Activated CD8-positive, alpha-beta memory T cell treated with anti-CD3 and anti-CD28 coated beads for 36 hours (primary cell): ENCODE results near the gene FRMD4A. TPM values are rescaled to one million over a fixed set of nuclear protein-coding genes. Genes with fewer than 3 reads are reported as not detected.

ENCODE experiments used
- CTCF ChIA-PET: fragments of 350-600 bp; sonication (Branson Sonifier 250); formaldehyde crosslinking; loops from one replicate; lab custom pipeline; 2021; ENCODE audit warnings: antibody characterized with exemption; lab: Charles Lee
- POLR2A ChIA-PET: fragments of 350-600 bp; sonication (Branson Sonifier 250); formaldehyde crosslinking; loops from one replicate; lab custom pipeline; 2021; ENCODE audit warnings: antibody characterized with exemption; lab: Charles Lee
- total RNA-seq, 2 experiments: library from RNA; stranded (reverse); gene quantifications; one replicate each; pipeline ENCODE4 v1.2.3, GENCODE V29; 2021

Gene FRMD4A
- total RNA-seq, 2 experiments from 2014 or later: 4.7 to 5.2 TPM

DNA sequence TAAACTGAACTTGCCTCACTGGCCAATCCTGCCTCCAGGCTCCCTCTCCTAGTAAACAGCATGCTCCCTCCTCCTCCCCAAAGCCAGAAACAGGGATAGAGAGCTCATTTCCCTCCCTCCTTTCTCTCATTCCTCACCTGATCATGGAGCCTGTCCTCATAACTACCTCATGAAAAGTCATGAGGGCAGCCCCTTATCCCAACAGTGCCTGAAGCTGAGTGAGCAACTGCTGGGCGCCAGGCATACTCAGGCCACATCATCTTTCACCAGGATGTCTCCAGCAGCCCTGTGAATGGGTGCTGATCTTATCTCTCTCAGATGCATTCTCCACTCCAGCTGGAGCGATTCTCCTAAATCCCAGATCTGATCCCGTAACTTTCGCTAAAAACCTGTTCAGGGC is 436.8 kb downstream of the FRMD4A start:
- CTCF ChIA-PET: no interaction called here
- POLR2A ChIA-PET: no interaction called here

DNA sequence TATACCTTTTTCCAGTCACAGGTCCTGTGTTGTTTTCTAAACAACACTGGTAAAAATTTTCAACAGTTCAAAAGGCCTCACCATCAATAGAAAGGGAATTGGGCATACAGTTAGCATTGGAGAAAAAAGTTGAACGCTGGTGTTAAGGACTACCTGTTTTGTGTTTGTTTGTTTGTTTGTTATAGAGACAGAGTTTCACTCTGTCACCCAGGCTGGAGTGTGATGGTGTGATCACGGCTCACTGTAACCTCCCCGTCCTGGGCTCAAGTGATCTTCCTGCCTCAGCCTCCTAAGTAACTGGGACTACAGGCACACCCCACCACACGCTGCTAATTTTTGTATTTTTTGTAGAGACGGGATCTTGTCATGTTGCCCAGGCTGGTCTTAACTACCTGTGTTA is 437.9 kb downstream of the FRMD4A start:
- ChIA-PET POLR2A (no interaction called here), CTCF (no interaction called here)

DNA sequence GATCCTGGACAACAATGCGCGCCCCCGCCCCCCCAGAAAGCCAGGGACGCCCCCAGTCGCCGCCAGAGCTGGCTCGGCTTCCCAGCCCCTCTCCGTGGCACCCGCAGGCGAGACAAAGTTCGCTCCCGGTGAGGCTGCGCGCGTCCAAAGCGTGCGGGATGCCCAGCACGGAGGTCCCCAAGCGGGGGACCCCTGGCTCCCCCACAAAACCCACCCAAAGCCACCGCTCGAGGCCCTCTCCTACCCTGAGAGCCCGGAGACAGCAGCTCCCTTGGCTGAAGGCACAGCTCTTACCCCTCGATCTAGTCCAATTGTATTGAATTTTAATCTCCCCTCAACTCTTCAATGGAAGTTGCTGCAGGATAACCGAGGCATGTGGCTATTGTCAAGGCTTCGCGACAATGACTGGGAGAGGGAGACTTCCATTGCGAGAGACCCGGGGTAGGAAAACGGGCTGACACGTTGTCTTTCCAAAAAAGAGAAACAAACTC is 438.7 kb downstream of the FRMD4A start:
- ChIA-PET POLR2A (no interaction called here), CTCF (no interaction called here)

DNA sequence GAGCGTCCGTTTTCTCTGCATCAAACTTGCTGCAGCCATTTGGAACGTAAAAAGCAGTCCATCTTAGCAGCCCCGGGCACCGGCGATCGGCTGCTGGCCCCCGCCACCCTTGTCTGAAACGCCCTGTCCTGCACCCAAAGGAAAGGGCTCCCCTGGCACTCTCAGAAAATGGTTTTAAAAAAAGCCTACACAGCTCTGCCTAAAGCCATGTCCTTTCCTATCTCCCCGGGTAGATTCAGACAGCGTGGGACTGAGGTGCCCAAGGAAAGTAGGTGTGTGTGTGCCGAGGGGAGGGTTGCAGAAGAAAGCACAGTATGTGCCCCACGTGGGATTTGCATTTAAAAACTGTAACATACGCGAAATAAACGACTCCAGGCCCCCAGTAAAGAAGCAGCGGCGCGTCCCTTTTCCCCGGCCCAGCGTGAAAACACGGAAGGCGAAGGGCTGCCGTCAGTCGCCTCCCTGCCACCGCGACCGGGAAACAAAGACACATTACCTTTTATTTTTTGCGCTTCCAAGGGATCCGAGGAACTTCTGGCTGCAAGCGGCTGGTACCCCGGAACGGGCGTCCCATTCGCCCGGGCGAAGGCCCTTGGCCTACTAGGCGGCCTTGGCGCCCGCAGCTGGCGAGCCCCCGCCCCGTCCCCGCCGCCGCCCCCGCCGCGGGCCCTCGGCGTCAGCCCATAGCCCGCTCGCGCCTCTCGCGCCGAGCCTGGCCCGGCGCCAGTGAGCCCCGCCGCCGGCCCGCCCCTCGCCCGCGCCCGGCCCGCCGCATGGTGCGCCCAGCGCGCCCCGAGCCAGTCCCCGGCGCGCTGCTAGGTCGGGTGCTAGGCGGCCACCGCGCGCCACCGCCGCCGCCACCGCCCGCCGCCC is 439.4 kb downstream of the FRMD4A start:
- POLR2A ChIA-PET: no interaction called here
- CTCF ChIA-PET: no interaction called here

DNA sequence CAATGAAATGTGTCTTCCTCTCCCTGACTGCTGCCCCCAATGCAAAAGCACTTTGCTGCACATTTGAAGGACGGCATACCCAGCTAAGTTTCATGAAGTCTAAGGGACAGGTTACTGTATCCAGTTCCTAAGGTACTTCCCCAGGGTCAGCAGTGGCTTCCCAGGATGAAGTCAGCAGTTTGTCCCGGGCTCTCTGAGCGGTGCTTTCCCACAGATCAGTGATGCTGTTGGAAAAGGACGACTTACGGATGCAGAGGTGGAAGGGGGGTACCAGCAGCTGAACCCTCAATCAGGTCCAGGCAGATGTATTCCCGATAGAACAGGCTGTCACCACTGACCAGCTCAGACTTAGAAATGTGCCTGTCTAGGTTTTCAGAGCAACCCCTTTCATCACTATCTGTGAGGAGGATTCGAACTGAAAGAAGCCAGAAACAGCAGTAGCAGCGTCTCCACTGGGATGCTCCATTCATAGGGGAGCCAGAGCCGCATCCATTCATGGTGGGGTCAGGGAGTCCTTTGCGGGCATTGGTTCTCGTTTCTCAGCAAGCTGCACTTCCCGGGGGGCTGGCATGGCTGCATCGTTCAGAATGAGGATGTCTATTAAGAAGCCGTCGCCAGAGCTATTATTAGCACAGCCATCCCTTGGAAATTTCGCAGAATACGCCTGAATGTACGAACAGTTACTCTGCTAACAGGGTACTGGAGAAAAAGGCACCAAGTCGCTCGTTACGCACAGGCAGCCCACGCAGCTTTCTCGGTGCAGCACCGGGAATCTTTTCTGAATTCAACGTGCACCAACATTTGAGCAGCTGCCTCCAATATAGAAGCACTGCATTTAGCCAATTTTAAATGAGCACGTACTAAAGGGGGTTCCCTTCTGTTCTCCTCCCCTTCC is 440.2 kb downstream of the FRMD4A start:
- CTCF ChIA-PET: no interaction called here
- POLR2A ChIA-PET: no interaction called here

DNA sequence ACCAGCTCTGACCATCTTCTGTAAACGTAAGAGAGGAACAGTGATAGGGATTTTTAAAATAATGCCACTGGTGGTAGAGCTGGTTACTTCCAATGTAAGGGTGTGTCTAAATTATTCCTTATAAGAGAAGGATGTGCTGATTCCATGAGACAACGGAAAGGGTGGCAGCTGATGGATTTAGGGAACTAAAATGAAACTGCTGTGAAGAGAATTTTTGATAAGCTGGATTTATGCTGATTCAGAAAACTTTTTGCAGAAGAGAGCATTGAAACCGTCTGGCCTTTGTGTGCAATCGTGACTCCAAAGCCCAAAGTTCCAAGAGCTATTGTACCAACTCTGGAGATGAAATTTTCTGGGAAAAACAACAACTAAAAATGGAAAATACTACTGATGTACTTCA is 443.0 kb downstream of the FRMD4A start:
- ChIA-PET POLR2A (no interaction called here), CTCF (no interaction called here)

DNA sequence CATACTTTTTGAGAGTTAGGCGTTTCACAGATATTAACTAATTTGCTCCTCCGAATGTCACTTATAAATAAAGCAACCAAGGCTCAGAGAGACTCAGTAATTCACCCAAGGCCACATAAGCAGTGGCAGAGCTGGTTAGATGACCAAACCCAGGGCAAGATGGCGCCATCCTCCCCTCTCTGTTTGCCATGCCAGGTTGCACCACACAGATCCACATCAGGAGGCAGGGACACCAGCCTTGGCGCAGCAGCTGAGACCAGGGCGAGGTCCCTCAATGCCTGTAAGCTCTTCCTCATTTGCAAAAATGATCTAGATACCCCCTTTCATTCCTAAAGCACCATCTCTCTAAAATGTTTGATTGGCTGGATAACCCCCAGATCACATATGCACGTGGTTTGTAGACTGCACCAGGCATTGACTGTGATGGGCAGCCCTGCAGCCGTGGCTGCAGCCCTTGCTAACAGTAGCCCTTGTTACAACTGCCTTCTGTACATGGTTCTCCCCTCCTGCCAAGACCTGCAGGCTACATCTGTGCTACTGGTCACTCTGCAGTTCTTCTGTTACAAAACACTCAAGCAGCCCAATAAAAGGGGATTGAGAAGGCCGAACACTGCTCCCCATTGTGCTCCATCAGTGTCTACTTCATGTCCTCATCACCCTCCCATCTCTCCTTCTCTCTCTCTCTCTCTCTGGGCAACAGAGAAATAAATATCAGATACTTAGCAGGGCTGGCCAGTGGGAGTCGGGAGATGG is 445.3 kb downstream of the FRMD4A start:
- ChIA-PET CTCF (no interaction called here), POLR2A (no interaction called here)

DNA sequence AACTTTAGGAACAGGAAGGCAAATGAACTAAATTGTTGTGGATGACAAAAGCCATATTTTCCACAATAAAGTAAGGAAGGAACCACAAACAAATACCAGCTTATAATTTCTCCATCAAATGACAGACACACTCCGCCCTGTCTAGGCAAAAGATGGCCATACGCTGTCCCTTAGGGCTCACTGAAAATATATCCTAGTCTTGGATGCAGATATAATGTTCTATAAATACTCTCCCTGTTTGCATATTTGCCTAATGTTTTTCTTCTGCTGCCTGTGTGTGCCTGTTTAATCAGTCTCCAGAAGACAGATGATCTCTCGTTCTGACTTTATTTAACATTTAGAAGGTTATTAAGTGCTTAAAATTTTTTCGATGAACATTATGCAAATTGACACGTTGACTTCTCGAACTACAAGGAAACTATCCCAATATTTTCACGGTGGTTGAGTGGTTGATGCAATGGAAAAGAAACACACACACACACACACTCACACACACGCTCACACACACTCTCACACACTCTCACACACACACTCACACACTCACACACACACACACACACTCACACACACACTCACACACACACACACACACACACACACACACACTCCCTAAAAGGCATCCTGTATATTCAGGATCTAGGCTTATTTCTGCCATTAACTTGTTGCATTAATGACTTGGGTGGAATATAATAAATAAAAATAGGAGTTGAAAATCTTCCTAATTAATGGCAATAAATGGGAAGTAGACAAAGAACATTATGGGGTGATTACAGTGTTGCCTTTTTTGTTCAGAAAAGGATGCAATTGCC is 446.9 kb downstream of the FRMD4A start:
- ChIA-PET POLR2A (no interaction called here), CTCF (no interaction called here)

DNA sequence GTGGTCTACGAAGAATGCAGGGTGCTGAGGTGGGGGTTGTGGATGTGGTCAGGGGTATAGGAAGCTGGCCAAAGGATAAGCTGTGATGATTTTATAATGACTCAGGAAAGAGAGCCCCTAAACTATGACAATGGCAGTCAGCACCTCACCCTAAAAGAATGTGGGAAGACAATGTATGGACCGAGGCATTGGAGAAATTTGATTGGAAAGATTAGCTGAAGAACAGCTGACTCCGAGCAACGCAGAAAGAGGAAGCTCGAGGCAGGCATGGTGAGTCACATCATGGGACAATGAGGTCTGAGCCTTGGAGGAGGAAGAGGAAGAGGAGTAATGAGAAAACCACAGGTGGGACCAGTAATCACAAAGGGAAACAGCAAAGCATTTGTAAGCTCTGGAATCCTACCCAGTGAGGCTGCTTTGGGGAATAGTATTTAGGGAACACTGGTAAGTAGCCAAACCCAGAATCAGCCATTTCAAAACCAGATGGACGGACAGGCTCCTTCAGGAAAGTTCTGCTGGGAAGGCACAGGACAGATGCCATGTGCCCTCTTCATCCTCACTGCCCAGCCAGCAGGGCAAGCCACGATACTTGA is 448.5 kb downstream of the FRMD4A start:
- CTCF ChIA-PET: interaction anchor here (0.7 kb wide), 1 partner anchor 339 kb away, joined by 3 read pairs; no protein-coding TSS in a partner anchor
- POLR2A ChIA-PET: no interaction called here

DNA sequence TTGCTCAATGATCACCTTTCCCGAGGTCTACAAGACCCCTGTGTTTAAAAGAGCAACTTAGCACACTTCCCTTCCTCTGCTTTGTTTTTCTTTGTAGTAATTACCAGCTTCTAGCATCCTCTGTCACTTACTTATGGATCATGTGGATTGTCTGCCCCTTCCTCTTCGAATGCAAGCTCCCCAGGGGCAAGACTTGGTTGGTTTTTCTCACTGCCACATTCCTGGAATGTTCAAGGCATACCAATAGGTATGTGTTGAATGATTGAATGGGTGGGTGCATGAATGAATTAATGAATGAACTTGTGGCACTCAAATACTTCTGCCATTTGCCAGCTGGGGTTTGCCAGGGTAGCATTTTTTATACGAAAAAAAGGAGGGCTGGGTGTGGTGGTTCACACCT is 450.0 kb downstream of the FRMD4A start:
- POLR2A ChIA-PET: no interaction called here
- CTCF ChIA-PET: no interaction called here

DNA sequence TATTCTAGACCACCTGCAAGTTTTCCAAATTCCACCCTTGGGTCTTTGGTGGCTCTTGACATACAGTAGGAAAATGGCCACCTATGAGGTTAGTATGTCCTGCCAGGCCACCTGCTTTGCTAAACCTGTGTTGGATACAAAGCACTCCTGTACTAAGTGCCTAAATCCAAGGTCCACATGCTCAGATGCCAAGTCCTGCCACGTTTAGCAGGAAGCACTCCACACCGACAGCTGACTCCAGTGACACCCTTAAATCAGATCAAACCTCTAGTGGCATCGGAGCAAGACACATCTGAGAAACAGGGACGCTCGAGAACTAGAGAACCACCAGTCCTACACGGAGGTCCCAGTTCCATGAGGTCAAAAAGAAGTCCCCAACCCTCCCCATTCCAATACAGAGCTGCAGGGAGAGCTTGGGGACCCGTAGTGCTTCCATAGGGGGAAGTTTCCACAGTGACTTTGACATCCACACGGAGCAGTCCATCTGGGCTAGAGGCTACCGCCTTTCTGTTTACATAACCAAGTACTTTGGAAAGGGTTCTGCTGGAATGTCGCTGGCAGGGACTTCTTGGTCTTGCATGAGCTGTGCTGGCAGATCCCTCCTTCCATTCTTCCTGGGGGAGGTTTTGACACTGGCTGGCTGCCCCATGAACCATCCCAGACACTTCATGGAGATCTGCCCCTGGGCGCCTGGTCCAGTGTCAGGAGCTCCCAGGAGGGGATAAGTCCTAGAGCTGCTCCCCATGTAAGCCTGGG is 453.4 kb downstream of the FRMD4A start:
- POLR2A ChIA-PET: no interaction called here
- CTCF ChIA-PET: no interaction called here

DNA sequence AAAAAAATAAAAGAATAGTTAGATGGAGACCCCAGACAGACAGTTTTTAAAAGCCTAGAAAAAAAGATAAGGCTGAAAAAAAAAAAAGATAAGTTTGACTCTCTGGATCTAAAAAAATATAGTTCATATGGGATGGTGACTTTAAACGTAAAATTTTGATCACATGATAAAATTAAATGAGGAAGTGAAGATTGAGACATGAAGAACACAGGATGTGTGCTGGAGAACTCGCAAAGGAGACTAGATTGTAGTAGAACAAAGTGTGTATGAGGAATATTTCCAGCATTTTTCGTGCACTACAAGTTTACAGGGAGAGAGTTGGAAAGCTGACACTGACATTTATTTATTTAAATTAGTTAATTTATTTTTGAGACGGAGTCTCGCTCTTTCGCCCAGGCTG is 457.5 kb downstream of the FRMD4A start:
- POLR2A ChIA-PET: no interaction called here
- CTCF ChIA-PET: no interaction called here

DNA sequence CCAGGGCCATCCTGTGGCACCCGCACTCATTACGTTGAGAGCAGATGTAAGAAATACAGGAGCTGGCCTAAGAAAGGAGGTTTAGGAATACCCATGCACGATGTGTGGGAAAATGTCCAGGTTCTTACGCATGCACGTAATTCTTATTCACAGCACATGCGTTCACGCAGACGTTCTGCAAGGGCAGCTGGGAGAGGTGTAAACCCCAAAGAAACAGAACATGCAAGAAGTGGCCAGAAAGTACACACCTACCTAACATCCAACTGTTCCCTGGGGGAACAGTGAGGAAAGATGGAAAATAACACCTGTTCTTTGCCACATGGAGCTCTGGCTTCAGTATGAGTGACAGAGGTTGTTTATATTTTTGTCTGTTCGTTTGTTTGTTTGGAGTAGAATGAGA is 458.3 kb downstream of the FRMD4A start:
- CTCF ChIA-PET: no interaction called here

DNA sequence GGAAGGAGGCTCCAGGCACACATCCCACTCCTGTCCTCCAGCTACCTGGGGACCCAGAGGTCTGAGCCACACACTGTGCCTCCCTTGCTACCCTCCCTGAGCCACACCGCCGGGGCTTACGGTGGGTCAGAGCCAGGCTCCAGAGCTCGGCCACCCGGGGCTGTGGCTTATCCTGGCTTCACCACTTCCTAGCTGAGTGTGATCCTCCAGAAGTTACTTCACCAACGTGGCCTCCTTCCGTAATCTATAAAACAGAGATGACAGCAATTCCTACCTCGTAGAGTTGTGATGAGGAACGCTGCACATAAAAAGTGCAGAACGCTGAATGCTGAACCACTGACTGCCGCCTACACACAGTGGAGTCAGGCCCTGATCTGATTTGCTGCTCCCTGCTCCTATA is 458.9 kb downstream of the FRMD4A start:
- ChIA-PET POLR2A (no interaction called here), CTCF (no interaction called here)

More for the DNA sequence above, 458.3 kb downstream of the FRMD4A start:
- POLR2A ChIA-PET: no interaction called here

DNA sequence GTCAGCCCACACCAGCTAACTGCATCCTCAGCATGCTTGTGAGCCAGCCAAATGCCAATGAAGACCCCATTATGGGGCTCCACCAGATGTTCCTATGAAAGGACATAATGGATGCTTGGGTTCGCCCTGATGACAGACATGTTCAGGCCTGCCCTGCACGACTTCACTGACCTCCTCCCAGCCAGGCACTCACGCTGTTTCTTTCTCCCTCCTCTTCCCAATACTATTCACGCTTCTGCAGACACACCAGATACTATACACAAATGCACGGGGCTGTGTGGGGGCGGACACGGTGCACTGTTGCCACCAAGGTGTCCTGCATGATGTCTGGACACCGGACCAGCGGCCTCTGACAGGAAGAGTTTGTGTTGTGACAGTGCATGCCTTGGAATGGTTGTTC is 459.7 kb downstream of the FRMD4A start:
- CTCF ChIA-PET: no interaction called here
- POLR2A ChIA-PET: no interaction called here

DNA sequence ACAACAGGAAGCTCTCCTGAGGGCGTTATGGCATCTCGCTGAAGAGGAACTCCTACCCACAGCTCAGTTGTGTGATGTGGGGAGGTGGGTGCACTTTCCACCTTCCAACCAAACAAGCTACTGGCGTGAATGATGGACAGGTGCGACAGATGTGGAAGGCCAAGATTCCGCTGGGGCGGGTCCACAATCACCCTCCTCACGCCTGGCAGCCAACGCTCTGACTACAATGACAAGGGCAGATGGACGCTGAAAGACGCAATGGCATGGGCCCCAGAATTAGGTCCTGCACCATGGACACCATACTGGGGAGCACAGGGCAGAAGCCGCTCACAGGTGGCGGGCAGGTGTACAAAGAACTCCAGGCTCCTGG is 461.4 kb downstream of the FRMD4A start:
- POLR2A ChIA-PET: no interaction called here
- CTCF ChIA-PET: no interaction called here

DNA sequence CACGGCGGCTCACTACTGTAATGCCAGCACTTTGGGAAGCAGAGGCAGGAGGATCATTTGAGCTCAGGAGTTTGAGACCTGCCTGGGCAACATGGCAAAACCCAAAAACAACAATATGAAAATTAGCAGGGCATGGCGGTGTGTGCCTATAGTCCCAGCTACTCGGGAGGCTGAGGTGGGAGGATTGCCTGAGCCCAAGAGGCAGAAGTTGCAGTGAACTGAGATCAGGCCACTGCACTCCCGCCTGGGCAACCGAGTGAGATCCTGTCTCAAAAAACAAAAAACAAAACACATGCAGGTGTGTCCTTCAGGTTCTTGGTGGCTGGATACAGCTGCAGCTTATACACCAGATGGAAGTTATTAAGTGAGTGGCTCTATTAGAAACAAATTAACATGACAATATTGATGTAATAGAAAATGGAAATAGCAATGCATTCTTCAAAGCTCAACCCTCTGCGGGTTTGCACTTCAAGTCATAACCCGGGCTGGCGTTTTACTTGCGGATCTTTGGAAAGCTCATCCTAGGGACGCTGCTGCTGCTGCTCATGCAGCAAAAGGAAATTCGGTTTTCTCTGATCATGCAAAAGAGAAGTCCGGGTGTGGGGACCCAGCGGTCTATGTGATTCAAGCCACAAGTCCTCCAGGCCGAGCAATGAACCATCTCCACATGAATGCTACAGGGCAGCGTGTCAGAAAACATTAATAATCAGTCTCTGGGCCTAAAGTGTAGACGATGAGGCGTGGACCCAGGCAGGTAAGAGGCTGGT is 462.0 kb downstream of the FRMD4A start:
- ChIA-PET CTCF (no interaction called here), POLR2A (no interaction called here)
